ENCODE data around the gene RPGRIP1L. TPM values are rescaled to one million over a fixed set of nuclear protein-coding genes. Genes with fewer than 3 reads are reported as not detected.

RPGRIP1L gene
- polyA plus RNA-seq, 1 donor (not counting 4 experiments of a cell fraction or from before 2014, with no cell fraction given): 11.6 TPM

DNA sequence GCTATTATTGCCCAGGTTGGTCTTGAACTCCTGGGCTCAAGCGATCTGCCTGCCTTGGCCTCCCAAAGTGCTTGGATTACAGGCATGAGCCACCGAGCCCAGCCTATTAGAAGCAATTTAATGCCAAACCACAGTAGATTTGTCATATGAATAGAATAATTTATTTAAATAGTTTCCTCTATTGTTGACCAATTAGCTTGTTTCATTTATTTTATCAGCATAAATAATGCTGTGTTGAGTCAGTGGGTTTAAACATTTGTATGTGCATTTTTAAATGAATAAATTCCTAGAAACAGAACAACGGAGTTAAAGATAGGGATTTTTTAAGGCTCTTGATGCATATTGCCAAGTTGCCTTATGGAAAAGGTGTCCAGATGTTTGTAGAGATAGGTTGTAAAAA, 27.0 kb upstream of the RPGRIP1L start:
- Histone ChIP-seq H3K36me3 (ENCODE audit: control insufficient read depth in 2 of 2, extremely low read depth in 1 of 2, insufficient read depth in 2 of 2, low read length in 2 of 2) (peaks cover 0 to 1% of the 10 kb centered on the region in 2 experiments), H3K4me2 (ENCODE audit: control insufficient read depth, extremely low read depth, insufficient read depth, low read depth, low read length) (no peak overlapping the region), H3K27me3 (ENCODE audit: control insufficient read depth, extremely low read depth, insufficient read depth, low read length) (no peaks in the 10 kb centered on the region), H3K4me1 (ENCODE audit: control insufficient read depth, extremely low read depth, insufficient read depth, low read length) (peaks cover 6% of the 10 kb centered on the region), H3K79me2 (ENCODE audit: control insufficient read depth, insufficient read depth, low read length) (peaks cover 27% of the 10 kb centered on the region), H3K4me3 (ENCODE audit: control insufficient read depth in 2 of 3, extremely low read depth in 1 of 3, insufficient read depth in 2 of 3, low read depth in 1 of 3, low read length in 3 of 3) (no peak overlapping the region), H4K20me1 (ENCODE audit: control insufficient read depth, extremely low read depth, insufficient read depth, low read length) (no peaks in the 10 kb centered on the region), H3K27ac (ENCODE audit: control insufficient read depth, insufficient read depth, low read length) (no peak overlapping the region), H3K9me1 (ENCODE audit: control insufficient read depth, extremely low read depth, insufficient read depth, low read length) (no peaks in the 10 kb centered on the region), H3K9ac (ENCODE audit: control insufficient read depth, extremely low read depth, insufficient read depth, low read length) (no peak overlapping the region), H3K9me3 (ENCODE audit: control insufficient read depth, low read depth, low read length) (no peaks in the 10 kb centered on the region), H2AFZ (ENCODE audit: control insufficient read depth, low read length) (no peak overlapping the region)
- no peak for DNase-seq (ENCODE audit: low read depth, low spot score)
- TF ChIP-seq, protein P1, sequence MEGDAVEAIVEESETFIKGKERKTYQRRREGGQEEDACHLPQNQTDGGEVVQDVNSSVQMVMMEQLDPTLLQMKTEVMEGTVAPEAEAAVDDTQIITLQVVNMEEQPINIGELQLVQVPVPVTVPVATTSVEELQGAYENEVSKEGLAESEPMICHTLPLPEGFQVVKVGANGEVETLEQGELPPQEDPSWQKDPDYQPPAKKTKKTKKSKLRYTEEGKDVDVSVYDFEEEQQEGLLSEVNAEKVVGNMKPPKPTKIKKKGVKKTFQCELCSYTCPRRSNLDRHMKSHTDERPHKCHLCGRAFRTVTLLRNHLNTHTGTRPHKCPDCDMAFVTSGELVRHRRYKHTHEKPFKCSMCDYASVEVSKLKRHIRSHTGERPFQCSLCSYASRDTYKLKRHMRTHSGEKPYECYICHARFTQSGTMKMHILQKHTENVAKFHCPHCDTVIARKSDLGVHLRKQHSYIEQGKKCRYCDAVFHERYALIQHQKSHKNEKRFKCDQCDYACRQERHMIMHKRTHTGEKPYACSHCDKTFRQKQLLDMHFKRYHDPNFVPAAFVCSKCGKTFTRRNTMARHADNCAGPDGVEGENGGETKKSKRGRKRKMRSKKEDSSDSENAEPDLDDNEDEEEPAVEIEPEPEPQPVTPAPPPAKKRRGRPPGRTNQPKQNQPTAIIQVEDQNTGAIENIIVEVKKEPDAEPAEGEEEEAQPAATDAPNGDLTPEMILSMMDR (optimal IDR thresholded peaks at IDR 0.05 in 1 of 3, IDR thresholded peaks at IDR 0.05 in 1 of 3, conservative IDR thresholded peaks at IDR 0.05 in 1 of 3; ENCODE audit: extremely low read depth in 1 of 3, insufficient read depth in 2 of 3, low read length in 3 of 3): no peak
- TF ChIP-seq EZH2 (IDR thresholded peaks at IDR 0.05; ENCODE audit: low read length): no peak
- no peak for FAIRE-seq
- dilution Hi-C loops (cut with MboI; ENCODE audit: extremely low pct_ligation_motif_present, low sequenced_read_pairs): no loop called here

DNA sequence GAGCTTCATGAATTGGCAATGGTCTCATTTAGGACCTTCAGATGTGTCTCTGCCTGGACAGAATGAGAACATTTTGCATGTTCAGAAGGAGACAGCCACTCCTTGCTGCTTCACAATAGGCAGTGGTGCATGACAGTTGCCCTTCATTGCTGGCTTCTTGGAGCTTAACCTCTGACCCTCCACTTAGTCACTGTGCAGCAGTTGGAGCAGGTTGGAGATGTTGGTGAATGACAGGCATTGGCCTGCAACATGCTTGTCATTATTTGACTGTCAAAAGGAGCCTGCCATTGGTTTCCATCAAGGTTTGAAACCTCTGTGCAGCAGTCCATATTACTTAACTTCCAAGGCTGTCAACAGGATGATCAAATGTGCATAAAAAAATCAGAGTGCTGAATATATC, 23.0 kb upstream of the RPGRIP1L start:
- FAIRE-seq (peak; percentile 63), DNase-seq (ENCODE audit: low read depth, low spot score) (no peak)
- dilution Hi-C loops (cut with MboI; ENCODE audit: extremely low pct_ligation_motif_present, low sequenced_read_pairs): no loop called here
- TF ChIP-seq, protein P1 (optimal IDR thresholded peaks at IDR 0.05 in 1 of 3, IDR thresholded peaks at IDR 0.05 in 1 of 3, conservative IDR thresholded peaks at IDR 0.05 in 1 of 3; ENCODE audit: extremely low read depth in 1 of 3, insufficient read depth in 2 of 3, low read length in 3 of 3): no peak
- no peak for TF ChIP-seq EZH2 (IDR thresholded peaks at IDR 0.05; ENCODE audit: low read length)
- H3K4me2 ChIP-seq (ENCODE audit: control insufficient read depth, extremely low read depth, insufficient read depth, low read depth, low read length): no peak overlapping the region
- no peaks in the 10 kb centered on the region for H3K4me1 ChIP-seq (ENCODE audit: control insufficient read depth, extremely low read depth, insufficient read depth, low read length)
- no peaks in the 10 kb centered on the region for H3K9me1 ChIP-seq (ENCODE audit: control insufficient read depth, extremely low read depth, insufficient read depth, low read length)
- no peak overlapping the region for H3K4me3 ChIP-seq (ENCODE audit: control insufficient read depth in 2 of 3, extremely low read depth in 1 of 3, insufficient read depth in 2 of 3, low read depth in 1 of 3, low read length in 3 of 3)
- peaks cover 0 to 1% of the 10 kb centered on the region in 2 experiments for H3K36me3 ChIP-seq (ENCODE audit: control insufficient read depth in 2 of 2, extremely low read depth in 1 of 2, insufficient read depth in 2 of 2, low read length in 2 of 2)
- peaks cover 33% of the 10 kb centered on the region for H3K79me2 ChIP-seq (ENCODE audit: control insufficient read depth, insufficient read depth, low read length)
- no peak overlapping the region for H3K27ac ChIP-seq (ENCODE audit: control insufficient read depth, insufficient read depth, low read length)
- no peaks in the 10 kb centered on the region for H3K9me3 ChIP-seq (ENCODE audit: control insufficient read depth, low read depth, low read length)
- no peaks in the 10 kb centered on the region for H4K20me1 ChIP-seq (ENCODE audit: control insufficient read depth, extremely low read depth, insufficient read depth, low read length)
- H3K9ac ChIP-seq (ENCODE audit: control insufficient read depth, extremely low read depth, insufficient read depth, low read length): no peak overlapping the region
- no peak overlapping the region for H2AFZ ChIP-seq (ENCODE audit: control insufficient read depth, low read length)
- H3K27me3 ChIP-seq (ENCODE audit: control insufficient read depth, extremely low read depth, insufficient read depth, low read length): no peaks in the 10 kb centered on the region

Data from keratinocyte (primary cell).